GM19193 (cell line): Measurements from ENCODE around the gene CLNK.

Source experiments
- POLR2A ChIP-seq: IDR thresholded peaks from 4 replicates; pipeline ENCODE4 v1.6.1; 2011; ENCODE audit not compliant: insufficient read depth, insufficient read length; ENCODE audit errors: extremely low read depth

CLNK gene

DNA sequence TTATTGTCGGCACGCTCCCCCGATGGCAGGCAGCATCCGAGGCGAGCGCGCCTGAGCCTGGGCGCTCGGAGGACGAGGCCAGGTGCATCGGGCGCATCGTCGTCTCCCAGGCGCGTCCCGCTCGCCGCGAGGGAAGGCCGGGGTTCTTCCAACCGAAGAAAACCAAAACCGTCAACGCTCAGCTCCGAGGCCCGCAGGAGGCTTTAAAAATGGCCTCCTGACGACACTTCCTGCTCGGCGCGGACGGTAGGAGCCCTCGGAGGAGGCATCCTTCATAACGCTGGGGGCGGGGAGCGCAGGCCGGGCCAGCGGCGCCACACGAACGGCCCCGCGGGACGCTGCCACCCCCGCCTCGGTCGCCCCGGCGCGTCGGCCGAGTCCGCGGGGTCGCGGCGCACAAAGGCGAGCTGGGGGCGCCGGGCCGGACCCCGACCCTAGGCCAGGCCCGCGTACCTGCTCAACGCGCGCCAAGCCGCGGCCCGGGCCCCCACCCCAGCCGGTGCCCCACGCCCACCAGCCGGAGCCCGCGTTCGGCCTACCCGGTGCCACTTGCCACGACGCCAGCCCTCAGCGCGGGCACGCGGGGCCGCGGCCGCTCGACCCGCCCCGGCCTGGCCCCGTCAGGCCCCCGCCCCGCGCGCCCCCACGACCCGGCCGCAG, 227.8 kb downstream of the CLNK start:
- no peak for TF ChIP-seq POLR2A

- TF ChIP-seq POLR2A = no peak
Observed at GRCh38 chr4:10456260-10456594, 228.3 kb downstream of the CLNK start.

DNA sequence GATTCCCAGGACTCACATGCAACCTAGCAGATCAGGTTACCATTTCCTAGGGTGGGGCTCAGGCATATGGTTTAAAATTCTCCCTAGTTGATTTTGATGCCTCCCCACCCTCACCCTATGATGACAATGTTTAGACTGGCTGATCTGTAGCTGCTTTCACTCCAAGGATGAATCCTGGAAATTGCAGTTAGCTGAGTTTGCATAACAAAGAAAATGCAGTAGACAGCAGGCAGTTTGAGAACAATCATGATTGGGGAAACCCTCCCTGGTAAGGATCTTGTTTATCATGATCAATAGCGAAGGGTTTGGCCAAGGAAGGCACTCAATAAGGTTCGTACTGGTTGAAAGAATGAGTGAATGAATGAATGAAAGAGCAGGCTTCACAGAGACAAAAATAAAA, 229.4 kb downstream of the CLNK start:
- TF ChIP-seq POLR2A = no peak

- TF ChIP-seq POLR2A = no peak
Observed at GRCh38 chr4:10454726-10455125, 229.8 kb downstream of the CLNK start.

DNA sequence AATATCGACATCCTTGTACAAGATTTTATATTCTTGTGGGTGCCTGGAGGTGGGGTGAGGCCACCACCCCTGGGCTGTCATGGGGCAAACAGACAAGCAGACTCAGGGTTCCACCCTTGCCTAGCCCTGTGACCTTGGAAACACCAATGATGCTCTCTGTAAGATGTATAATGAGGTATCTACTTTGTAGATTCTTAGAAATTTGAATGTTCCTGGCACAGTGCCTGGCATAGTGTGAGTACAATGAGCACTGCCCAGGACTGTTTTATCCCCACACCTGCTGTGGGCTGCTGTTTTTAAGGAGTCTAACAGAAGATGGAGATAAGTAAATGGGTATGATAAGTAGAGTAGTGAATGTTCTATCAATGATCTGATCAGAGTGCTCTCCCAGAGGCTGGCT, 230.4 kb downstream of the CLNK start:
- TF ChIP-seq POLR2A = no peak

- no peak for TF ChIP-seq POLR2A
Observed at GRCh38 chr4:10448991-10449390, 235.6 kb downstream of the CLNK start.

- no peak for TF ChIP-seq POLR2A
Observed at GRCh38 chr4:10442976-10443375, 241.6 kb downstream of the CLNK start.

- no peak for TF ChIP-seq POLR2A
Observed at GRCh38 chr4:10441512-10441911, 243.1 kb downstream of the CLNK start.

- no peak for TF ChIP-seq POLR2A
Observed at GRCh38 chr4:10438924-10439323, 245.6 kb downstream of the CLNK start.

DNA sequence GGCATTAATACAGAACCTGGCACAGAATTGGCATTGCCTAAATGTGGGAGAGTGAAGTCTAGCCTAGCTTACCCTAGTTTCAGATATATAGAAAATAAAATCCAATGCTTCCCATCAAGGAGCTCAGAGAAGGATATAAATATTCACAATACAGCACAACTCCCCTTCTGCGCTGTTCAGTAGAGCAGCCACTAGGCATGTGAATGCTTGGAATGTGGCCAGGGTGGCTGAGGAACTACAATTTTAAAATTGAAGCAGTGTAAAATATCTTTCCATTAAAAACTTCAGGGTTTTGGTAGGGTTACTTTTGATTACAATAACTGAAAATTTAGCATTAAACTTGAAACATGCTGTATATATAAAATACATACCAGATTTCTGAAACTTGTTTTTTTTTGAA, 246.8 kb downstream of the CLNK start:
- TF ChIP-seq POLR2A = no peak
